HCT116 (cell line): Measurements from ENCODE around the gene CBX3. TPM values are rescaled to one million over a fixed set of nuclear protein-coding genes. Genes with fewer than 3 reads are reported as not detected.
"Not testable (repeated sequence)": the region's sequence is repeated elsewhere in the genome, so short reads cannot be mapped to it uniquely, and the experiment has no call there.

ENCODE experiments used
- ATAC-seq: fragments of 200-7000 bp; cut with Tn5 transposase; 2 replicates; pipeline ENCODE4 v1.9.1; 2020; ENCODE audit warnings: mild to moderate bottlenecking, moderate library complexity
- BruUV-seq: library from RNA; stranded (reverse); fragments of 400-500 nt; replicated peaks from 2 replicates; lab custom pipeline; 2021; lab: Mats Ljungman, UMichigan
- CTCF ChIA-PET: fragments of 300-600 bp; sonication (Branson Sonifier 250); formaldehyde crosslinking; loops from one replicate; lab custom pipeline; 2021; ENCODE audit warnings: antibody characterized with exemption; lab: Charles Lee
- POLR2A ChIA-PET: fragments of 300-600, 350-600 bp; sonication (Branson Sonifier 250); formaldehyde crosslinking; loops from one replicate; lab custom pipeline; 2021; ENCODE audit warnings: antibody characterized with exemption; lab: Charles Lee
- RAD21 ChIA-PET, 2 experiments: fragments of 300-600 bp; sonication (Branson Sonifier 250); formaldehyde crosslinking; loops; one replicate each; lab custom pipeline; 2023; ENCODE audit warnings: low total read pairs in 2 of 2; ENCODE audit not compliant: uncharacterized antibody in 2 of 2, unreplicated experiment in 2 of 2, low non-redundant PET in 1 of 2; lab: Charles Lee
- DNase-seq: peaks from one replicate; pipeline ENCODE4 v3.0.0-alpha.2; 2010; ENCODE audit warnings: low read depth, low spot score
- H2AFZ ChIP-seq: fragments of 200-600 bp; shearing (Covaris generic), sonication (generic); 2 replicates; pipeline ENCODE4 v1.6.1; 2017; ENCODE audit warnings: low read depth, mixed run types, mixed read lengths, antibody characterized with exemption, low read length; ENCODE audit not compliant: poor library complexity, severe bottlenecking
- H3K27ac ChIP-seq: 2 replicates; pipeline ENCODE4 v1.5.1; 2012; ENCODE audit warnings: low read depth, low read length
- H3K27me3 ChIP-seq: fragments of 200-600 bp; sonication (generic); 2 replicates; pipeline ENCODE4 v1.6.1; 2016; ENCODE audit warnings: mixed run types, low read length, mixed read lengths; ENCODE audit not compliant: insufficient read depth
- H3K36me3 ChIP-seq, 2 experiments: fragments of 200-500 bp in 1 of 2; fragments of 200-600 bp in 1 of 2; sonication (Bioruptor generic) in 1 of 2; sonication (generic) in 1 of 2; 2 replicates each; pipeline versions ENCODE4 v1.5.1 to v1.6.1; 2014 to 2016; ENCODE audit warnings: low read length in 2 of 2, inconsistent platforms in 1 of 2, mixed read lengths in 1 of 2, mixed run types in 1 of 2; ENCODE audit not compliant: insufficient read depth in 2 of 2, control insufficient read depth in 1 of 2
- H3K4me1 ChIP-seq, 2 experiments: fragments of 200-600 bp in 1 of 2; sonication (generic) in 1 of 2; 2 replicates each; pipeline versions ENCODE4 v1.5.1 to v1.6.1; 2012 to 2017; ENCODE audit warnings: low read length in 2 of 2, inconsistent platforms in 1 of 2, mild to moderate bottlenecking in 1 of 2, mixed read lengths in 1 of 2, mixed run types in 1 of 2, moderate library complexity in 1 of 2; ENCODE audit not compliant: insufficient read depth in 2 of 2, control insufficient read depth in 1 of 2
- H3K4me2 ChIP-seq: fragments of 200-600 bp; sonication (generic); 2 replicates; pipeline ENCODE4 v1.6.1; 2017; ENCODE audit warnings: mixed run types, low read length, mixed read lengths
- H3K4me3 ChIP-seq, 2 experiments: fragments of 200-600 bp in 1 of 2; sonication (generic) in 1 of 2; replicated peaks in 1 of 2; 2 replicates each; pipeline ENCODE4 v1.5.1; 2011 to 2016; ENCODE audit warnings: low read length in 2 of 2, control low read depth in 1 of 2, low read depth in 1 of 2, mild to moderate bottlenecking in 1 of 2, mixed read lengths in 1 of 2, mixed run types in 1 of 2
- H3K79me2 ChIP-seq: fragments of 200-600 bp; sonication (generic); 2 replicates; pipeline ENCODE4 v1.6.1; 2017; ENCODE audit warnings: mild to moderate bottlenecking, mixed run types, low read length, moderate library complexity, mixed read lengths; ENCODE audit not compliant: insufficient read depth
- H3K9ac ChIP-seq: fragments of 200-600 bp; sonication (generic); 2 replicates; pipeline ENCODE4 v1.6.1; 2016; ENCODE audit warnings: low read length, mixed read lengths
- H3K9me2 ChIP-seq: fragments of 200-600 bp; sonication (generic), shearing (Covaris generic); 2 replicates; pipeline ENCODE4 v1.6.1; 2017; ENCODE audit warnings: mixed run types, mild to moderate bottlenecking, moderate library complexity; ENCODE audit not compliant: insufficient read depth
- H3K9me3 ChIP-seq, 2 experiments: fragments of 200-500 bp in 1 of 2; fragments of 200-600 bp in 1 of 2; sonication (Bioruptor generic) in 1 of 2; sonication (generic) in 1 of 2; 2 replicates each; pipeline ENCODE4 v1.6.1; 2014 to 2017; ENCODE audit warnings: low read length in 2 of 2, mixed read lengths in 2 of 2, inconsistent platforms in 1 of 2, low read depth in 1 of 2, mild to moderate bottlenecking in 1 of 2, mixed run types in 1 of 2, moderate library complexity in 1 of 2; ENCODE audit not compliant: control insufficient read depth in 1 of 2, insufficient read depth in 1 of 2
- H4K20me1 ChIP-seq: fragments of 200-600 bp; sonication (generic), shearing (Covaris generic); 2 replicates; pipeline ENCODE4 v1.6.1; 2017; ENCODE audit warnings: mixed run types, mild to moderate bottlenecking, moderate library complexity; ENCODE audit not compliant: insufficient read depth
- CBX3 ChIP-seq: IDR thresholded peaks from 2 replicates; pipeline ENCODE4 v1.6.1; 2012; ENCODE audit warnings: low read depth
- EGR1 ChIP-seq: IDR thresholded peaks from 2 replicates; pipeline ENCODE4 v1.6.1; 2012; ENCODE audit warnings: low read depth
- EZH2phosphoT487 ChIP-seq: fragments of 200-600 bp; IDR thresholded peaks from 2 replicates; pipeline ENCODE4 v1.6.1; 2018; ENCODE audit warnings: antibody characterized with exemption, borderline replicate concordance
- POLR2A ChIP-seq: IDR thresholded peaks from 2 replicates; pipeline ENCODE4 v1.7.0; 2011; ENCODE audit warnings: borderline replicate concordance; ENCODE audit not compliant: insufficient read depth, insufficient read length; ENCODE audit errors: extremely low read depth
- POLR2AphosphoS5 ChIP-seq: IDR thresholded peaks from 2 replicates; pipeline ENCODE4 v1.6.1; 2011; ENCODE audit warnings: mild to moderate bottlenecking, low read depth, low read length, moderate library complexity
- SIN3A ChIP-seq: IDR thresholded peaks from 2 replicates; pipeline ENCODE4 v1.6.1; 2012; ENCODE audit warnings: low read depth
- SP1 ChIP-seq: IDR thresholded peaks from 2 replicates; pipeline ENCODE4 v1.6.1; 2012; ENCODE audit warnings: low read depth
- SRF ChIP-seq: IDR thresholded peaks from 2 replicates; pipeline ENCODE4 v1.6.1; 2012; ENCODE audit warnings: low read depth
- ZNF274 ChIP-seq: fragments of 200-500 bp; sonication (Bioruptor generic); IDR thresholded peaks from 2 replicates; pipeline ENCODE4 v1.6.1; 2014; ENCODE audit warnings: mild to moderate bottlenecking, low read depth, low read length, inconsistent platforms
- intact Hi-C: fragments of 100-400 bp; cut with micrococcal nuclease; formaldehyde crosslinking; loops from 2 replicates; pipeline ENCODE4 v1.10.0; 2022
- total RNA-seq: library from RNA; stranded (reverse); gene quantifications from one replicate; pipeline ENCODE4 v1.2.1, GENCODE V29; 2021; ENCODE audit not compliant: unreplicated experiment

Gene CBX3
- total RNA-seq, 1 experiment from 2014 or later, result 274 TPM

DNA sequence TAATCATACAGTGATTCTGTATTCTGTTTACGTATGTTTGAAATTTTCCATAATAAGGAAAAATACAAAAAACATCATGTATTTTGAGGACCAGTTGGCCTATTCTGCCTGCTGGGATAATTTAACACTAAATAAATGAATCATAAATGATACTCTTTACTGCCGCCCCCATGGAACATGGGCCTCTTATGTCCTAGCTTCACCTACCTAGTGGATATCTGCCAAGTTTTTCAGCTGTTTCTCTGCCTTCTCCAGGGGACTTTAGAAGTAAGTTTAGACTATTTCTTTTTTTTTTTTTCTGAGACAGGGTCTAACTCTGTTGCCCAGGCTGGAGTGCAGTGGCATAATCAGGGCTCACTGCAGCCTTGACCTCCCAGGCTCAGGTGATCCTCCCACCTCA is 39.1 kb upstream of the CBX3 start (continued):
- TF ChIP-seq POLR2AphosphoS5 (no peak), SIN3A (no peak), CBX3 (no peak), POLR2A (no peak), ZNF274 (no peak), EGR1 (no peak), EZH2phosphoT487 (no peak)

DNA sequence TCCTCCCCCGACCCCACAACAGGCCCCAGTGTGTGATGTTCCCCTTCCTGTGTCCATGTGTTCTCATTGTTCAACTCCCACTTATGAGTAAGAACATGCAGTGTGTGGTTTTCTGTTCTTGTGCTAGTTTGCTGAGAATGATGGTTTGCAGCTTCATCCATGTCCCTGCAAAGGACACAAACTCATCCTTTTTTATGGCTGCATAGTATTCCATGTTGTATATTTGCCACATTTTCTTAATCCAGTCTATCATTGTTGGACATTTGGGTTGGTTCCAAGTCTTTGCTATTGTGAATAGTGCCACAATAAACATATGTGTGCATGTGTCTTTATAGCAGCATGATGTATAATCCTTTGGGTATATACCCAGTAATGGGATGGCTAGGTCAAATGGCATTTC is 37.7 kb upstream of the CBX3 start:
- H2AFZ ChIP-seq, H4K20me1 ChIP-seq, ATAC-seq, BruUV-seq, intact Hi-C loops, H3K27ac ChIP-seq, H3K9me2 ChIP-seq, DNase-seq, POLR2A ChIA-PET, CTCF ChIA-PET, H3K9me3 ChIP-seq, H3K27me3 ChIP-seq, RAD21 ChIA-PET, H3K4me2 ChIP-seq, H3K4me3 ChIP-seq, H3K9ac ChIP-seq, H3K36me3 ChIP-seq: not testable (repeated sequence)
- Histone ChIP-seq H3K4me1 (peaks cover 3 to 10% of the 10 kb centered on the region in 2 experiments; a peak in 3 of 4 replicates), H3K79me2 (peaks cover 31% of the 10 kb centered on the region; the same call in 1 of the 2 replicates)

DNA sequence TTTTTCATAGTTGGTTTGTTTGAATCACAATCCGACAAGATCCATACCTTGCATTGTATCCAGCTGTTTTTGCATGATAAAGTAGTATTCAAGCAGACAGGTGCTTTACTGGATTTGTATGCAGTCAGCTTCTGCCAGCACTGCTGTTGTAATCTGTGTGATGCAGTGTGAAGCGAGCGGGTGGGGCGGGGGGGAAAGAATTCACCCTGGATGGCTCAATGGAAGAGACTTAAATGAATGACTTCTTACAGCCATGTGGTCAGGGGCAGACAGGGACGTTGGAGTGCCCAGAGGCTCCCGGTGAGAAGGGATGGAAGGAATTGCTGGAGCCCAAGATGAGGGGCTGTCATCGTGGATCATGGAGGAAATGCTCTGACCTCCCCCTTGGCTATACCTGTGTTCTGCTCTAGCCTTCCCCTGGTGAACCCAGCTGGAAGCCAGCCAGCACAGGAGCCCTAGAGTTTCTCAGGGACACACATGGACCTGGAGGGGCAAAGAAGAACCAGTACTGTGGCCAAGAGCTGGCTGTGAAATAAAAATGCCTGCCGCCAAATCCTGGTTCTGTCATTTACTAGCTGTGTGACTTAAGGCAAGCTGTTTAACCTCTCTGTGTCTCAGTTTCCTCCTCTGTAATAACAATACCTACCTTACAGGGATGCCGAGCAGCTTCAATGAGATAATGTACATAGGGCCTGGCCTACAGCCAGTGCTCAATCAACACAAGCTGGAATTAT is 35.4 kb upstream of the CBX3 start:
- no peak overlapping the region for H3K27ac ChIP-seq
- H3K9me3 ChIP-seq, result no peaks in the 10 kb centered on the region
- CTCF ChIA-PET, result interaction anchor here (0.6 kb wide), 1 partner anchor 13 kb away, joined by 4 read pairs; no protein-coding TSS in a partner anchor
- no peak for ATAC-seq
- RAD21 ChIA-PET, result no interaction called here
- H3K4me1 ChIP-seq, result peaks cover 5 to 10% of the 10 kb centered on the region in 2 experiments; a peak in 2 of 4 replicates
- H3K36me3 ChIP-seq, result no peaks in the 10 kb centered on the region
- H3K9me2 ChIP-seq, result no peaks in the 10 kb centered on the region
- H4K20me1 ChIP-seq, result no peaks in the 10 kb centered on the region
- POLR2A ChIA-PET, result interaction anchor here (1.1 kb wide), 1 partner anchor 995 kb away, joined by 3 read pairs; no protein-coding TSS in a partner anchor
- BruUV-seq, result no TSS peak
- no peak for DNase-seq
- no peak overlapping the region for H3K4me3 ChIP-seq
- H3K4me2 ChIP-seq, result no peak overlapping the region
- no peak overlapping the region for H3K9ac ChIP-seq
- no peak overlapping the region for H2AFZ ChIP-seq
- TF ChIP-seq SP1, result no peak
- TF ChIP-seq SRF, result no peak
- peaks cover 10% of the 10 kb centered on the region; the same call in 1 of the 2 replicates for H3K79me2 ChIP-seq
- intact Hi-C loops, result no loop called here
- H3K27me3 ChIP-seq, result no peaks in the 10 kb centered on the region
